HEK293T (cell line): ENCODE measurements around the gene PAGE2B.

ENCODE experiments used
- BHLHE40 ChIP-seq: fragments of 450-650 bp; IDR thresholded peaks from 2 replicates; pipeline ENCODE4 v1.6.1; 2016; ENCODE audit warnings: mild to moderate bottlenecking, moderate library complexity, borderline replicate concordance
- FOXA1 ChIP-seq: fragments of 450-650 bp; IDR thresholded peaks from 2 replicates; pipeline ENCODE4 v1.6.1; 2016; ENCODE audit warnings: mild to moderate bottlenecking
- FOXM1 ChIP-seq: fragments of 450-650 bp; IDR thresholded peaks from 2 replicates; pipeline ENCODE4 v1.6.1; 2017; ENCODE audit warnings: mild to moderate bottlenecking, borderline replicate concordance
- HDGF ChIP-seq: fragments of 450-650 bp; IDR thresholded peaks from 2 replicates; pipeline ENCODE4 v1.6.1; 2017; ENCODE audit warnings: antibody characterized with exemption, borderline replicate concordance
- SP1 ChIP-seq: fragments of 450-650 bp; IDR thresholded peaks from 2 replicates; pipeline ENCODE4 v1.6.1; 2017
- SUZ12 ChIP-seq: fragments of 450-650 bp; IDR thresholded peaks from 2 replicates; pipeline ENCODE4 v1.6.1; 2016; ENCODE audit warnings: mild to moderate bottlenecking
- TARDBP ChIP-seq: fragments of 450-650 bp; IDR thresholded peaks from 2 replicates; pipeline ENCODE4 v1.6.1; 2016
- ZNF384 ChIP-seq: fragments of 450-650 bp; IDR thresholded peaks from 2 replicates; pipeline ENCODE4 v1.6.1; 2016

DNA sequence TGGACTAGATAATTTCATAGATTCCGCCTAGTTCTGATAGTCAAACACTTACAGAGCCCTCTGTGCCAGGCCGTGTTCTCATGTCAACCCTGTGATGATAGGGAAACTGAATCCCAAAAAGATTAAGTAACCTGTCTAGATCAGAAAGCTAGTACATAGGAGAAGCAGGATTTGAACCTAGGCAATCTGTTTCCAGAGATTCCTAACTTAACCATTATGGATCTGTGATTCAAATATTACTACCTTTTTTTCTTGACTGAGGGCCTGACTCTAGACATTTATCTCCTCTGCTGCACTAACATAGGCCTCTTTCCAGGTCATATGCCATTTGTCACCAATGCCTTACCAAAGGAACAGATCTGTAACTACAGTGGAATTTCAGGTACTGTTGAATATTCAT is 45.5 kb upstream of the PAGE2B start:
- TF ChIP-seq TARDBP (no peak), SUZ12 (no peak), BHLHE40 (no peak), SP1 (no peak), FOXM1 (no peak), ZNF384 (no peak), HDGF (no peak), FOXA1 (no peak)
